IPS-NIHi11 (cell line): Measurements from ENCODE around the gene DARS2.

Source experiments
- DNase-seq: peaks from one replicate; pipeline ENCODE4 v3.0.0; 2012; ENCODE audit warnings: mixed read lengths, low spot score

DARS2 gene

GRCh38 chr1:173887627-173888026 is 63.2 kb downstream of the DARS2 start:
- no peak for DNase-seq

- DNase-seq, result no peak
These were observed 64.3 kb downstream of the DARS2 start for GRCh38 chr1:173888749-173889148.

GRCh38 chr1:173889885-173890284 is 65.4 kb downstream of the DARS2 start:
- DNase-seq, result no peak

- DNase-seq, result no peak
These were observed 69.1 kb downstream of the DARS2 start for GRCh38 chr1:173893611-173894010.

GRCh38 chr1:173894189-173894588 is 69.7 kb downstream of the DARS2 start:
- no peak for DNase-seq

GRCh38 chr1:173900427-173900826 is 76.0 kb downstream of the DARS2 start:
- DNase-seq, result no peak

GRCh38 chr1:173900992-173901391 is 76.5 kb downstream of the DARS2 start:
- no peak for DNase-seq

- no peak for DNase-seq
These were observed 79.5 kb downstream of the DARS2 start for GRCh38 chr1:173903827-173904531.
